NCI-H2171 treated with DMSO at 0.1 percent for 48 hours (cell line): ENCODE data around the gene ZCCHC3.

ENCODE experiments used
- DNase-seq: peaks from one replicate; lab custom pipeline; 2025; lab: John Stamatoyannopoulos, UW

ZCCHC3 gene

DNA sequence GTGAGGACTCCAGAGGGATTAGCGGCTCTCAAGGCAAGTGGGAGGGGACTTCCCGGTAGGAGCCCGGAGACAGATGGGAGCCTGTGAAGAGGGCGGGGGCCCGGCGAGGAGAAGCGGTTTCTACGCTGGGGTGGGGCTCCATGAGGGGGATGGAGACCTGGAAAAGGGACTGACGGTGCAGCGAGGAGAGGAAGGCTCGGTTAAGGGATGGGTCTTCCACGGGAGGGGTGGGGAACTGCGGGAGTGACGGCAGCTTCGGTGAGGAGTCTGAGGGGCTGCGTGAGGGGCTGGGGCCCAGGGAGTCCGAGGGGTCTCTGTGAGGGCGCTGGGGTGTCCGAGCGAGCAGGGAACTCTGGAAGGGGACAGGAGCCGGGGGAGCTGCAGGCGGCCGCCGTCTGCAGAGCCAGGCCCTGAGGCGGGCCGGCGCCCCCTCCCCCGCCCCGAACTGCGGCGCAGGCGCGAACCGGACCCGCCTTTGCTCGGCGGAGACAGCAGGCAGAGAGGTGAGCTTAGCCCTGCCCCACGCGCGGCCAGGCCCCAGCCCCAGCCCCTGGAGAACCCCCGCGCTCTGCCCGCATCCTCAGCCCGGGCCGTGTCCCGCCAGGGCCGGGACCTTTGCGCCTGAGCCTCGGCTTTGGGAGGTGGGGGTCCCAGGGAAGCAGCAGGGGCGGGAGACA, 49.4 kb downstream of the ZCCHC3 start, which contains the start of gene NRSN2:
Gene NRSN2, plus strand, starts transcription at position 472 of the 677 bp plus-strand sequence. CDS start 2,533 bp downstream, outside the sequence.
- peak; percentile 88 for DNase-seq

DNA sequence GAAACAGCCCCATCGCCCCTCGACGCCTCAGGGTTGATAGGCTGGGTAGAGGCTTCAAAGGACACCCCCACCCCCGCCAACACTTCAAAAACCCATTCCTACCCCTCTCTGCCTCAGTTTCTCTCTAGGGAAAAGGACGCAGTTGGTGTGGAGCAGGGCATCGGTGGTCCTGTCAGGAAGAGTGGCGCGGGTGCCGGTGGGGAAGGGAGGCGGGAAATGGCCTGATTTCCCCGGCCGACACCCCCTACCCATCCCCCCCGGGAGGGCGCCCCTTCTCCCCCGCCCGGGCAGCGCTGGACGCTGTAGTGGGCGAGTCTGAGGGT, 49.9 kb downstream of the ZCCHC3 start:
- DNase-seq = peak; percentile 47

DNA sequence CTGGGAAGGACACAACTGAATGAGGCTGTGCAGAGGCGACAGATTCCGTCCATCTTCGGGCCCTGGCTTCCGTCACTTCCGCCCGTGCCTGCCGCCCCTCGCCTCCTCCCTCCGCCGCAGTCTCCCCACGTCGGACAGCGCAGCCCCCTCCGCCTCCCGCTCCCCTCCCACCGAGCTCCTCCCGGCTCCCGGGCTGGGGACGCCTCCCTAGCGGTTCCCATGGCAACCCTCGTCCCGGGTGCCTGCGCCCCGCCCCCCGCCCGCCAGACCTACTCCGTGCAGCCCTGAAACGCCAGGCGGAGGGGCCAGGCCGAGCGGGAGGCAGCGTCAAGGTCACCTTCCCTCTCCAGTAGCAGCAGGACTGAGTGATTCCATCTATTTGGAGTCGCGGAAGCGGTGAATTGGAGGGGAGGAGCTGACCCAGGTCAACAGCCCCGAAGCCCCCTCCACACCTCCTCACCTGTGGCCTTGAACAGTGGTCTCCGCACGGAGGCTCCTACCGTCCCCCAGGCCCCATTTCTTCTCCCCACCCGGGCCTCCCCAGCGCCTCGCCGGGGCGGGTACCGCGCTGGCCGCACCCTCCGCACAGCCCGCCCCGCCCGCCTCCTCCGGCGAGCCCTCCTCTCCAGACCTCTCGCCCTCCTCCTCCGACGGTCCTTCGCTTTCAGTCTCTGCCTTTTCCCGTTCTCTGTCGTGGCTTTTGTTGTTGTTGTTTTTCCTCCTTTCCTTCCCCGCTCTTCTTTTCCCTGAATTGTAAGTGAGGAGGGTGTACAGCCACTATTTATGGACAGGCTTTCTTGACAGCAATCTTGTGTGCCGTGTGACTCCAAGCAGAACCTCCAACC, 50.5 kb downstream of the ZCCHC3 start:
- DNase-seq = peak; percentile 98

DNA sequence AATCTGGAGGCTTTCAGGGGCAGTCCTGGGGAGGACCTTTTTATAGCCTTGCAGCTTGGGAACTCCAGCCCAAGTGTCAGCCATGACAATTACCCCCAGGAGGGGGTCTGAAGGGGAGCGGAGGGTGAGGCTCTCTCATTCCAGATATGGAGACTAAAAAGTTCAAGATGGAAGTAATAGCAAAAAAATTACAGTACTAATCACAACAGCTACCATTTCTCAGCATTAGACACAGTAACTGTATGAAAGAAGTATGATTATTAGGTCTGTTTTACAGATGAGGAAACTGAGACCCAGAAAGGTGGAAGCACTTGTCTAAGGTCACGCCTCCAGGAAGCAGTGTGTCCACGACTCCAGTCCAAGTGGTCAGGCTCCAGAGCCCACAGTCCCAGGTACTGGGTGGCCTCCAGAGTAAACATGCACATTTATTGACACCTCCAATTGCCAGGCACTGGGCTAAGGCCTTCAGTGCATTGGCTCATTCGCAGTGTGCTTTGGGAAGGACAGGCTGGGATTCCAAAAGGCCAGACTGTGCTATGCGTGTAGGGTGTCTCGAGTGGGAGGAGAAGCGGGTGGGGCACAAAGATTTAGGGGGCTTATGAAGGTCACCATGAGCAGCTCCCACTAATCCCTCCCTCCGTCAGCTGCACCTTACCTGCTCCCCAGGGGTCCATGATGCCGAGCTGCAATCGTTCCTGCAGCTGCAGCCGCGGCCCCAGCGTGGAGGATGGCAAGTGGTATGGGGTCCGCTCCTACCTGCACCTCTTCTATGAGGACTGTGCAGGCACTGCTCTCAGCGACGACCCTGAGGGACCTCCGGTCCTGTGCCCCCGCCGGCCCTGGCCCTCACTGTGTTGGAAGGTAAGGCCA, 51.8 kb downstream of the ZCCHC3 start:
- no peak for DNase-seq
